Heart right ventricle (tissue), 16 donors: ENCODE measurements around the gene HMGN4. TPM values are rescaled to one million over a fixed set of nuclear protein-coding genes. Genes with fewer than 3 reads are reported as not detected.

Source experiments
- ATAC-seq, 8 donors: fragments of 200-7000 bp; cut with Tn5 transposase; one replicate each; pipeline ENCODE4 v1.9.1; 2020; ENCODE audit warnings: mild to moderate bottlenecking in 8 of 8, moderate library complexity in 8 of 8, moderate number of reproducible peaks in 1 of 8
- DNase-seq, 2 donors: peaks; one replicate each; pipeline ENCODE4 v3.0.0-alpha.2; 2020
- H3K27ac ChIP-seq, 10 donors: fragments of 200-600 bp; sonication (generic) in 2 of 10; one replicate each; pipeline versions ENCODE4 v1.5.0 to v1.8.0; 2020 to 2022; ENCODE audit warnings: mild to moderate bottlenecking in 3 of 10
- H3K27me3 ChIP-seq, 7 donors: fragments of 200-600 bp; one replicate each; pipeline ENCODE4 v1.8.0; 2021 to 2022; ENCODE audit warnings: mild to moderate bottlenecking in 2 of 7
- H3K36me3 ChIP-seq, 9 donors: fragments of 200-600 bp; sonication (generic) in 1 of 9; one replicate each; pipeline versions ENCODE4 v1.5.0 to v1.8.0; 2020 to 2022; ENCODE audit warnings: mild to moderate bottlenecking in 2 of 9
- H3K4me1 ChIP-seq, 9 donors: fragments of 200-600 bp; sonication (generic) in 1 of 9; one replicate each; pipeline versions ENCODE4 v1.5.0 to v1.8.0; 2020 to 2022; ENCODE audit warnings: mild to moderate bottlenecking in 4 of 9
- H3K4me3 ChIP-seq, 10 donors: fragments of 200-600 bp; sonication (generic) in 2 of 10; one replicate each; pipeline versions ENCODE4 v1.5.0 to v1.8.0; 2020 to 2022; ENCODE audit warnings: mild to moderate bottlenecking in 7 of 10, moderate library complexity in 2 of 10
- H3K9me3 ChIP-seq, 11 donors: fragments of 200-600 bp in 10 of 11; sonication (generic) in 2 of 11; one replicate each; pipeline versions ENCODE4 v1.5.0 to v1.8.0; 2013 to 2022; ENCODE audit warnings: mild to moderate bottlenecking in 2 of 11, control low read depth in 1 of 11, moderate library complexity in 1 of 11
- CTCF ChIP-seq, 9 donors: fragments of 200-600 bp; sonication (generic) in 2 of 9; IDR thresholded peaks; one replicate each; pipeline versions ENCODE4 v1.5.0 to v1.8.0; 2021 to 2022; ENCODE audit warnings: antibody characterized with exemption in 9 of 9, mild to moderate bottlenecking in 5 of 9, moderate library complexity in 1 of 9
- WGBS, 2 donors: extraction: QIAGEN DNeasy Blood & Tissue Kit; methylation state at CpG; one replicate each; pipeline ENCODE4 v1.1.7; 2013; ENCODE audit warnings: inconsistent platforms in 1 of 2; 5-methylcytosine and 5-hydroxymethylcytosine counted together
- intact Hi-C, 10 donors: fragments of 100-400 bp; cut with DNase I; formaldehyde crosslinking; loops; one replicate each; pipeline versions ENCODE4 v1.11.1 to v1.14.2; 2022
- polyA plus RNA-seq, 2 donors: library from polyadenylated mRNA; stranded (reverse); fragments of 200-250 nt; gene quantifications; one replicate each; pipeline ENCODE4 v1.2.3, GENCODE V29; 2013
- total RNA-seq, 10 donors: library from RNA; stranded (reverse); fragmentation: NEBNext Ultra II Directional in 3 of 10; extraction: Animal tissue kit (Norgen Biotek cat#: 25700) in 3 of 10; gene quantifications; one replicate each; pipeline versions ENCODE4 v1.2.1 to v1.2.4, GENCODE V29; 2021 to 2023
- donor health status: Arrhythmogenic right ventricular cardiomyopathy.
- donor health status: ischemic (EF 13 %, LVEDD 7.1; RV severe dilation, severe dysfunction).
- donor health status: healthy with polysubstance abuse.
- donor health status: DM: no; HTN: yes; CAD: no.
- donor health status: DM: no; HTN: no; CAD: no.
- donor health status: ischemic (EF 25% LVEDD 6.9; RV normal size, moderate dysfunction).
- donor health status: ischemic (EF 25% LVEDD 5.7; RV mildly dilated, moderate dysfunction).
- donor health status: healthy.
- donor health status: DM: yes; HTN: yes; CAD: no.
- donor health status: Ischemic cardiomyopathy.
- donor health status: ischemic (EF 35%, LVEDD 5.7; RV mildly dilated, moderate dysfunction).
- donor health status: nonischemic (EF 11% LVEDD 7.7; RV severe dilation, severe dysfunction).
- donor health status: DM: yes; HTN: yes; CAD: no.
- donor health status: PGD.
- donor health status: ischemic (EF 29% LVEDD 5.4; RV normal size, mild dysfunction).
- donor health status: nonischemic (EF 23%, LVEDD 6.1; RV moderate dilation, normal function).

HMGN4 gene
- total and polyA plus RNA-seq, 12 donors: 8.2 to 35.0 (median 29.8) TPM

- H3K27ac ChIP-seq: peak overlapping the region in 4 of 10 donors; percentile 64 to 84 (median 72)
- no peak for TF ChIP-seq CTCF (IDR thresholded peaks at IDR 0.05)
- intact Hi-C loops: loop anchor here in 2 of 10 donors (10.0 kb wide), 2 partner anchors 207 to 337 kb away; a partner anchor contains a TSS
Measured at GRCh38 chr6:26531897-26532296, 6.3 kb upstream of the HMGN4 start.

GRCh38 chr6:26532699-26533531 lies 5.3 kb upstream of the HMGN4 start:
- Histone ChIP-seq H3K4me1 (peaks cover 0 to 38% (median 23%) of the 10 kb centered on the region in 9 donors), H3K36me3 (no peaks in the 10 kb centered on the region), H3K4me3 (peak overlapping the region; percentile 25 to 75 (median 65)), H3K9me3 (no peaks in the 10 kb centered on the region), H3K27ac (peak overlapping the region in 9 of 10 donors; percentile 50 to 84 (median 72)), H3K27me3 (no peaks in the 10 kb centered on the region)
- TF ChIP-seq CTCF (IDR thresholded peaks at IDR 0.05): no peak
- intact Hi-C loops: loop anchor here in 2 of 10 donors (10.0 kb wide), 2 partner anchors 208 to 338 kb away; a partner anchor contains a TSS
- WGBS, 2 donors: 1% methylated on average over 28 of the region's 28 CpGs
- DNase-seq (peak; percentile 79 to 86), ATAC-seq (peak; percentile 44 to 83 (median 63))

More at GRCh38 chr6:26531897-26532296, 6.3 kb upstream of the HMGN4 start:
- no peak overlapping the region for H3K4me3 ChIP-seq
- no peaks in the 10 kb centered on the region for H3K9me3 ChIP-seq
- DNase-seq (no peak), ATAC-seq (no peak)
- 100% methylated on average over 1 of the region's 1 CpG for WGBS, 2 donors
- no peaks in the 10 kb centered on the region for H3K36me3 ChIP-seq
- no peaks in the 10 kb centered on the region for H3K27me3 ChIP-seq
- H3K4me1 ChIP-seq: peaks cover 0 to 36% (median 22%) of the 10 kb centered on the region in 9 donors

- intact Hi-C loops: loop anchor here in 2 of 10 donors (10.0 kb wide), 2 partner anchors 209 to 339 kb away; a partner anchor contains a TSS
- H3K4me3 ChIP-seq: peak overlapping the region; percentile 25 to 75 (median 65)
- peak overlapping the region in 8 of 10 donors; percentile 64 to 84 (median 72) for H3K27ac ChIP-seq
- ATAC-seq: no peak
- no peak for DNase-seq
- no peaks in the 10 kb centered on the region for H3K36me3 ChIP-seq
- no peaks in the 10 kb centered on the region for H3K27me3 ChIP-seq
- H3K4me1 ChIP-seq: peaks cover 0 to 38% (median 23%) of the 10 kb centered on the region in 9 donors
- H3K9me3 ChIP-seq: no peaks in the 10 kb centered on the region
- WGBS, 2 donors: 0 to 3% methylated on average over 1 of the region's 1 CpG
- TF ChIP-seq CTCF (IDR thresholded peaks at IDR 0.05): no peak
Measured at GRCh38 chr6:26533532-26533931, 4.6 kb upstream of the HMGN4 start.

GRCh38 chr6:26534681-26535465 lies 3.3 kb upstream of the HMGN4 start:
- intact Hi-C loops: loop anchor here in 2 of 10 donors (10.0 kb wide), 2 partner anchors 210 to 340 kb away; a partner anchor contains a TSS
- no peaks in the 10 kb centered on the region for H3K36me3 ChIP-seq
- H3K27ac ChIP-seq: no peak overlapping the region

More at GRCh38 chr6:26534681-26535465, 3.3 kb upstream of the HMGN4 start:
- DNase-seq (no peak), ATAC-seq (no peak)
- Histone ChIP-seq H3K4me3 (no peak overlapping the region), H3K9me3 (no peaks in the 10 kb centered on the region), H3K27me3 (no peaks in the 10 kb centered on the region), H3K4me1 (peaks cover 4 to 51% (median 35%) of the 10 kb centered on the region in 9 donors)
- TF ChIP-seq CTCF (IDR thresholded peaks at IDR 0.05): no peak
- WGBS, 2 donors: 53 to 58% methylated on average over 6 of the region's 6 CpGs
